BLaER1 (cell line): ENCODE results near the gene COBL.

Experiments
- H3K27ac ChIP-seq: shearing (Covaris generic); formaldehyde crosslinking; 2 replicates; pipeline ENCODE4 v1.8.1; 2022
- H3K27me3 ChIP-seq: shearing (Covaris generic); formaldehyde crosslinking; 2 replicates; pipeline ENCODE4 v1.8.1; 2022
- H3K36me3 ChIP-seq: shearing (Covaris generic); formaldehyde crosslinking; 2 replicates; pipeline ENCODE4 v1.8.1; 2022
- H3K4me1 ChIP-seq: shearing (Covaris generic); formaldehyde crosslinking; 2 replicates; pipeline ENCODE4 v1.8.1; 2022
- H3K4me2 ChIP-seq: shearing (Covaris generic); formaldehyde crosslinking; 2 replicates; pipeline ENCODE4 v1.8.1; 2022
- H3K4me3 ChIP-seq: shearing (Covaris generic); formaldehyde crosslinking; 2 replicates; pipeline ENCODE4 v1.8.1; 2022
- H3K9ac ChIP-seq: shearing (Covaris generic); formaldehyde crosslinking; 2 replicates; pipeline ENCODE4 v1.8.1; 2022
- H3K9me3 ChIP-seq: shearing (Covaris generic); formaldehyde crosslinking; 2 replicates; pipeline ENCODE4 v1.8.1; 2022
- H4K20me1 ChIP-seq: shearing (Covaris generic); formaldehyde crosslinking; 2 replicates; pipeline ENCODE4 v1.8.1; 2022
- Cebpa-rat ChIP-seq: shearing (Covaris generic); IDR thresholded peaks from 2 replicates; pipeline ENCODE4 v1.8.1; 2022

Gene COBL, protein sequence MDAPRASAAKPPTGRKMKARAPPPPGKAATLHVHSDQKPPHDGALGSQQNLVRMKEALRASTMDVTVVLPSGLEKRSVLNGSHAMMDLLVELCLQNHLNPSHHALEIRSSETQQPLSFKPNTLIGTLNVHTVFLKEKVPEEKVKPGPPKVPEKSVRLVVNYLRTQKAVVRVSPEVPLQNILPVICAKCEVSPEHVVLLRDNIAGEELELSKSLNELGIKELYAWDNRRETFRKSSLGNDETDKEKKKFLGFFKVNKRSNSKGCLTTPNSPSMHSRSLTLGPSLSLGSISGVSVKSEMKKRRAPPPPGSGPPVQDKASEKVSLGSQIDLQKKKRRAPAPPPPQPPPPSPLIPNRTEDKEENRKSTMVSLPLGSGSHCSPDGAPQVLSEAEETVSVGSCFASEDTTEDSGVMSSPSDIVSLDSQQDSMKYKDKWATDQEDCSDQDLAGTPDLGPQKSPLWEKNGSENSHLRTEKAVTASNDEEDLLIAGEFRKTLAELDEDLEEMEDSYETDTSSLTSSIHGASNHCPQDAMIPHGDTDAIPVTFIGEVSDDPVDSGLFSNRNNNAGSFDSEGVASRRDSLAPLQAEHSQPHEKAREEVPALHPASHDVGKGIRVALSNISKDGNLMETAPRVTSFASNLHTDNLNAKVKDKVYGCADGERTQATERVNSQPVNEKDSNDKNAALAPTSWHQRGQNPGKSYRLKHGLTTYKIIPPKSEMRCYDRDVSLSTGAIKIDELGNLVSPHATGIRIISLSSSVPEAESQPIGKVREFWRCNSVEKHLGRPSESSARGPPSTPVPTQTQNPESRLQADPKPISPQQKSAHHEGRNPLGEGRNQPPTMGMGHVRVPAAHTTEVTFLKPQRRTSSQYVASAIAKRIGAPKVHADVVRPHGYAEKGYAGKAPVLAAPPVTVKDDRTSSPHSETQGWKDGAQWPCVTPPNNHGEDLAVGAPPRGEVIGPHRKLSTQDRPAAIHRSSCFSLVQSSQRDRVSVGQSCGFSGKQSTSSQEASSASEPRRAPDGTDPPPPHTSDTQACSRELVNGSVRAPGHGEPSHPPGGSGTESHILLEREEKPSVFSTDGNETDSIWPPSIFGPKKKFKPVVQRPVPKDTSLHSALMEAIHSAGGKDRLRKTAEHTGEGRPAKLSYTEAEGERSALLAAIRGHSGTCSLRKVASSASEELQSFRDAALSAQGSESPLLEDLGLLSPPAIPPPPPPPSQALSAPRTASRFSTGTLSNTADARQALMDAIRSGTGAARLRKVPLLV

DNA sequence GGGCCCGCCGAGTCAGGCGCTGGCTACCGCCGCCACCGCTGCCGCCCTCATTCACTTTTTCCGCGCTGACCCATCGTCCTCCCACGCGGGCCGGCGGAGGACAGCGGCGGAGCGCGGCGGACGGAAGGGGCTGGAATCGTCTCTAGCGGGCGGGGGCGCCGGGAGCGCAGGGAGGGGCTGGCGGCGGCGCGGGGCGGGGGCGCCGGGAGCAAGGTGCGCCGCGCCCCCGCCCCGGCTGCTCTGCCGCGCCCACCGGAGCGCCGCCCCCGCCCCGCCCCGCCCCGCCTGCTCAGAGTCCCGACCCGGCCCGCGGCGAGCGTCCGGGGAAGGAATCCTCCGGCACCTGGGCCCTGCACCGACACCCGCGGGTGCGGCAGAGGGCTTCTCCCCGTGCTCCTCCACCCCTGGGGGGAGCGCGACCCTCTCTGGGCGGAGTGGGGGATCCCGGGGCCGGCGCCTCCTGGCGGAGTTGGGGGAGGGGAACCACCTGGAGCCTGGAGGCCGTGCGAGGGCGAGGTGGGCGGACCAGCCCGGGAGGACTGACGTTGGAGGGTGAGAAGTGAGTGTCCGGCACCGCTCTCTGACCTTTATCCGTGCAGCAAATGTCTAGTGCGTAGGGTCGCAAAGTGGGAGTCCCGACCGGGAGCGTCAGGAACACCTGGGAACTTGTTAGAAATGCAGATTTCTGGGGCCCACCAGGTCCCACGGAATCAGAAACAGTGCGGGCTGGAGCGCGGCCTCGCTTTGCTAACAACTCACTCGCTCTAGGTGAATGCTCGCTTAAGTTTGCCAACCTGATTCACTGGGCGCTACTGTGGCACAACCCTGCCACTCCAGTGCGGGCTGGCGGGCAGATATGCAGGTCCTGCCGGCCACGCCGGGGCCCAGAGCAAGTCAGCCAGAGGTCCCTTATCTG lies at the start of gene COBL:
Gene COBL, minus strand, starts transcription at position 144 of the 916 bp plus-strand sequence. CDS start 176 bp downstream, outside the sequence.
- Histone ChIP-seq H3K27ac (no peak within 1 kb of the TSS), H3K27me3 (peaks cover 63% of the 10 kb centered on the region), H3K9me3 (no peaks in the 10 kb centered on the region), H3K36me3 (no peaks in the 10 kb centered on the region), H3K9ac (no peak within 1 kb of the TSS), H4K20me1 (peaks cover 30% of the 10 kb centered on the region), H3K4me1 (peaks cover 12% of the 10 kb centered on the region), H3K4me3 (peak within 1 kb of the TSS; percentile 65), H3K4me2 (peak within 1 kb of the TSS; percentile 86)
- TF ChIP-seq Cebpa-rat: no peak

DNA sequence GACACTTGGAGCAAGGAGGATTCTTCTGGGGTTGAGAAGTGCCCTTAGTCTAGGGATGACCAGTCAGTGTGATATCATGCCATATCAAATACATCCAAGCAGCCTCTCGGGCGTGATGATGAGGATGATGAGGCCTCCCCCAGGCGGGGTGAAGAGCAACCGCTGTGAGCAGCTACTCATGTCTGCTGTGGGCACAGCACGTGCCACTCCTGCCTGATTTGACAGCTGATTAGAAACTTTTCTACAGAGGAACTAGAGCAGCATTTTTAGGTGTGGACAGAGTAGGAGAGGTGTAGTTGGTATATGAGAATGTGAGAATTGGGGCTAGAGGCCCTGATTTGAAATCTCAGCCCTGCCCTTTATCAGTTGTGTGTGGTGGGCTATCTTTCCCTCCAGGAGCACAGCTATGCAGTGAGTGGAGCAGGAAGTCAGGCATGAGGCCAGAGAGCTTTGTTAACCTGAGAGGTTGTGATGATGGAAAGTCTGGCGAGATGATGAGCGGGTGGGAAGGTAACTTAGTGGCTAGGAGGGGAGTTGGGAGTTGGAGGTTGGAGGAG lies 49.6 kb upstream of the COBL start:
- no peaks in the 10 kb centered on the region for H3K9me3 ChIP-seq
- H3K27ac ChIP-seq: no peak overlapping the region
- no peak for TF ChIP-seq Cebpa-rat
- no peak overlapping the region for H3K9ac ChIP-seq
- H3K36me3 ChIP-seq: no peaks in the 10 kb centered on the region
- H3K27me3 ChIP-seq: no peaks in the 10 kb centered on the region
- no peak overlapping the region for H3K4me3 ChIP-seq
- H3K4me1 ChIP-seq: no peaks in the 10 kb centered on the region
- H4K20me1 ChIP-seq: no peaks in the 10 kb centered on the region
- H3K4me2 ChIP-seq: no peak overlapping the region

DNA sequence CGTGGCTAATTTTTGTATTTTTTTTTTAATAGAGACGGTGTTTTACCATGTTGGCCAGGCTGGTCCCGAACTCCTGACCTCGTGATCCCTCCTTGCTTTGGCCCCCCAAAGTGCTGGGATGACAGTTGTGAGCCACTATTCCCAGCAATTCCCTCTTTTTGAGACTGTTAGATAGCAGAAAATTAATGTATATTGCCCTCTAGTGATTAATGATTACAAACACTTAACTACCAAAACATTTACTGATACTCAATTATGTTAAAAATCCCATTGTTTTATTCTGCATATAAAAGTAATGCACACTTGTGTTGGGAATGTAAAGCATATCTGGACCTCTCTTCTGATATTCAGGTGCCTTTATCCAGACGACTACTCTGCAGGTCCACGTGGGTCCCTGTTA lies 41.2 kb upstream of the COBL start:
- Histone ChIP-seq H3K4me2 (no peak overlapping the region), H3K9me3 (peaks cover 5% of the 10 kb centered on the region; the same call in 1 of the 2 replicates), H3K4me1 (peaks cover 38% of the 10 kb centered on the region), H3K4me3 (no peak overlapping the region), H3K27me3 (no peaks in the 10 kb centered on the region), H3K36me3 (no peaks in the 10 kb centered on the region), H4K20me1 (no peaks in the 10 kb centered on the region), H3K9ac (no peak overlapping the region), H3K27ac (no peak overlapping the region)
- TF ChIP-seq Cebpa-rat: no peak

DNA sequence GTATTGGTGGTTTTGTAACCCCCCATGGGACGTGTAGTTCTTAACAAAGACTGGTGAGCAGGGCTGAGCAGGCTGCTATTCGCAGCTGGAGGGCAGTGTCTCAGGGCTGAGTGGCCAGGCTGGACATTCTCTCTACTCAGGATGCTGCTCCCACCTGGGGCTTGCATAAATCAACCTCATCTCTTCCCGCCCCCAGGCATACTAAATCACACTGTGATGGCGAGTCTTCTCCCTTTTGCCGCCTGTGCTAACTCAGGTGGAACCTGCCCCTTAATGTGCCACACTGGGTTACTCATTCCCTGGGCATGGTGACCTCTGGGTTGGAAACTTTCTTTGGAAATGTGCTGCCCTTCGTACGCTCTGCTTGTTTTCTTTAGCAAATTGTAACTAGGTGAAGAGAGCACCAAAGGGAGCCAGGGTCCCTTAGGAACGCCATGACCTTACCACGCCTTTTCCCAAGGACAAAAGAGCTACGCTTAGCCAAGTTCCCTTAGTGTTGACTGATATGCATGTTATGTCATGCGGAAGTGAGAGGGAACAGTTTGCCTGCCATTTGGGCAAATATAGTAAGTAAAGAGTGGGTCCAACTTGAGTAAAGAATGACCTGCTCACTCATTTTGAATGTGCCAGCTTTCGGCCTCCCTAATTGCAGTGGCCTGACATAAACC lies 40.4 kb upstream of the COBL start:
- Histone ChIP-seq H3K4me2 (0 out of 2 replicates have a peak overlapping the region, but pooled peaks have one; percentile 9), H3K27ac (no peak overlapping the region), H3K27me3 (no peaks in the 10 kb centered on the region)

DNA sequence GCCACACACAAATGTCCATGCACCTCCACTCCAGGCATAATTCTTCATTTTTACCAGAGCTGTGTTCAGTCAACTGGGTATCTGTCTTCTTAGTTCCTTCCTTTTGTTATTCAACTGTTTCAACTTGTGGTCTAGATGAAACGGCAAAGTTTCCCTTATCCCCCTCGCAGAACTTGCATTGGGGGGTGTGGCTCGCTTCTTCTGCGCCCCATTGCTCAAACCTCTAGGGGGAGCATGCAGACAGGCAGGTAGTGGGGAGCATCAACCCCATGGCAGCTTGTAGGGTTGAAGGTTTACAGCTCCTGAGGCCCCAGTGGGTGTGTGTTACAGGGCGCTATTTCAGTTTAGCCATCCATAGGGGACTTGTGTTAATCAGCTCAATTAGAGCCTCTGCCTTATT lies 38.3 kb upstream of the COBL start:
- peaks cover 38% of the 10 kb centered on the region for H3K4me1 ChIP-seq
- H3K4me3 ChIP-seq: no peak overlapping the region
- H3K36me3 ChIP-seq: no peaks in the 10 kb centered on the region
- H3K9ac ChIP-seq: no peak overlapping the region
- H4K20me1 ChIP-seq: no peaks in the 10 kb centered on the region
- peaks cover 5% of the 10 kb centered on the region; the same call in 1 of the 2 replicates for H3K9me3 ChIP-seq
- no peak for TF ChIP-seq Cebpa-rat
- H3K4me2 ChIP-seq: peak overlapping the region; percentile 47
- no peaks in the 10 kb centered on the region for H3K27me3 ChIP-seq
- H3K27ac ChIP-seq: 0 out of 2 replicates have a peak overlapping the region, but pooled peaks have one; percentile 27

More for the DNA sequence above, 40.4 kb upstream of the COBL start:
- Histone ChIP-seq H3K4me3 (no peak overlapping the region), H4K20me1 (no peaks in the 10 kb centered on the region), H3K36me3 (no peaks in the 10 kb centered on the region), H3K9ac (no peak overlapping the region), H3K4me1 (peaks cover 38% of the 10 kb centered on the region), H3K9me3 (peaks cover 5% of the 10 kb centered on the region; the same call in 1 of the 2 replicates)
- no peak for TF ChIP-seq Cebpa-rat

DNA sequence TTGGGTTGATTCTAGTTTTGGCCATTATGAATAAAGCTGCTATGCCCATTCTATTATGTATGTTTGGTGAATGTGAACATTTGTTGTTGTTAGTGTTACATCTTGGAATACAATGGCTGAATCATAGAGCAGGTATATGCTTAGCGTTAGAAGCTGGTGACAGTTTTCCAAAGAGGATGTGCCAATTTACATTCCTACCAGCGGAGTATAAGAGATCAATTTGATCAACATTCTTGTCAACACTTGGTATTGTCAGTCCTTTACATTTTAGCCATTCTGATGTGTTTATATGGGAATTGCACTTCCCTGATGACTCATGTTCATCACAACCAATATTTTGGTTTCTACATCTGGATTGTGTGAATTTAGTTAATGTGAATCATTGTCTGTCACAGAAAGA lies 37.8 kb upstream of the COBL start:
- TF ChIP-seq Cebpa-rat: no peak

DNA sequence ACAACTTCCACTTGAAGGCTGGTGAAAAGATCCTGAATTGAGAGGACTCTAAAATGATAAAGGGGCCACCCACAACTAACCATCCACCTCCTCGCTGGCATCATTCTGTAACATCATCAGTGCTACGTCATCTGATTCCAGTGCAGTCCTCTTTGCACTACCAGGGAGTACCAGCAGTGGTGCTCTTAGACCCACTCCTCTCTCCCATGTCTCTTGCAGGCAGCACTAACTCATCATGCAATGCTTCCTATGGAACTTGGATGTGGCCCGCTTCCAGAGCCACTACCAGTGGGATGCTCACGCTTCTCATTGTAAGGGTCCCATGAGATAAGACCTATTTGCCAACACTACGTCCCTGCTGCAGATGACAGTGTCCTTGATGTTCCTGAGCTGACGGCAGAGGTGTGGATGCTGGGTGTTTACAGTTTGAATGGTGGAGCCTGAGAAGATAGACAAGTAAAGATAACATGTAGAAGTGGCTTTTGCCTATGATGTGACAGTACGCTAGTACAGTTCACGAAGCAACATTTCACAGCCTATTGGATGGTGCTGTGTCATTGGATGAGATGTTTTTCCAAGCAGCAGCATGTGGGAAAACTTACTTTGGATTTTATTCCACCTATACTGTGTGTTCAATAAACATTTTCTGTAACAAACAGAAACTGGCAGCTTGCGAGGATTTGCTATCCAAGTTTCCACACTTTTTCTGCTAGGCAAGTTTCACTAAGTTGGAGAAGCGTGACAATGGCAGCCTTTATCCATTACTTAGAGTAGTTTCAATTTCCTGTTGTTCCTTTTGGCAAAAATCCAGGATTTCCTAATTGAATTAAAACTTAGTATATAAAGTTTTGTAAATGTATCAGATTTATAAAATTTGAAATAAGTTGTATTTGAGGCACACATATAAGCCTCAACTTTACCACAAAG lies 35.8 kb upstream of the COBL start:
- H3K27ac ChIP-seq: no peak overlapping the region
- H4K20me1 ChIP-seq: no peaks in the 10 kb centered on the region
- no peak overlapping the region for H3K4me2 ChIP-seq
- no peak for TF ChIP-seq Cebpa-rat
- no peak overlapping the region for H3K4me3 ChIP-seq
- peaks cover 38% of the 10 kb centered on the region for H3K4me1 ChIP-seq
- H3K27me3 ChIP-seq: no peaks in the 10 kb centered on the region
- no peaks in the 10 kb centered on the region for H3K36me3 ChIP-seq
- no peak overlapping the region for H3K9ac ChIP-seq
- H3K9me3 ChIP-seq: peaks cover 5% of the 10 kb centered on the region; the same call in 1 of the 2 replicates

More for the DNA sequence above, 37.8 kb upstream of the COBL start:
- 0 out of 2 replicates have a peak overlapping the region, but pooled peaks have one; percentile 16 for H3K27ac ChIP-seq
- H3K4me2 ChIP-seq: peak overlapping the region; percentile 47
- no peaks in the 10 kb centered on the region for H3K36me3 ChIP-seq
- no peak overlapping the region for H3K4me3 ChIP-seq
- H3K9me3 ChIP-seq: peaks cover 5% of the 10 kb centered on the region; the same call in 1 of the 2 replicates
- peaks cover 38% of the 10 kb centered on the region for H3K4me1 ChIP-seq
- no peak overlapping the region for H3K9ac ChIP-seq
- no peaks in the 10 kb centered on the region for H4K20me1 ChIP-seq
- no peaks in the 10 kb centered on the region for H3K27me3 ChIP-seq
